Fibroblast of mammary gland (primary cell): Measurements from ENCODE around the gene ADGRL2.

Experiments
- DNase-seq: peaks from one replicate; pipeline ENCODE4 v3.0.0-alpha.2; 2010; ENCODE audit warnings: low read depth
- H3K4me3 ChIP-seq: 2 replicates; pipeline ENCODE4 v1.5.1; 2011; ENCODE audit warnings: low read depth, mild to moderate bottlenecking, low read length, moderate library complexity; ENCODE audit not compliant: control insufficient read depth
- TF ChIP-seq, protein P1 (sequence below): conservative IDR thresholded peaks from 2 replicates; pipeline ENCODE4 v1.5.1; 2011; ENCODE audit warnings: low read depth, low read length, inconsistent platforms; ENCODE audit not compliant: control insufficient read depth, insufficient read depth

The ADGRL2 gene

DNA sequence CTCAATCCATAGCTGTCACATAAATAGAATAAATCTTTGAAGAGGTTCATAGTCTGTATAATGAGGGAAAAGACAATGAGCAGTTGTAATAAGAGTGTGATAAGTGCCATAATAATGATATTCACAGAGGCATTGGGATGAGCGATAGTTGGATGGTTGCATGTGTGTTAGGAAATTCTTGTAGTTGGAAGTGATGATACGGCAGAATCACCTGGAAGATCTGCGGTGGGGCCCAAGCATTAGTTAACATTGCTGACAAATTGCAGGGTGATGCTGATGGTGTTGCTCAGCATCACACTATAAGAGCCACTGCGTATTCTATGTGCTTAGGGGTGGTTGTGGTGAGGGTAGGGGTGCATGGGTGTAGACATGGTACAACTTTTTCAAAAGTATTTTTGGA, 41.1 kb downstream of the ADGRL2 start:
- TF ChIP-seq, protein P1, sequence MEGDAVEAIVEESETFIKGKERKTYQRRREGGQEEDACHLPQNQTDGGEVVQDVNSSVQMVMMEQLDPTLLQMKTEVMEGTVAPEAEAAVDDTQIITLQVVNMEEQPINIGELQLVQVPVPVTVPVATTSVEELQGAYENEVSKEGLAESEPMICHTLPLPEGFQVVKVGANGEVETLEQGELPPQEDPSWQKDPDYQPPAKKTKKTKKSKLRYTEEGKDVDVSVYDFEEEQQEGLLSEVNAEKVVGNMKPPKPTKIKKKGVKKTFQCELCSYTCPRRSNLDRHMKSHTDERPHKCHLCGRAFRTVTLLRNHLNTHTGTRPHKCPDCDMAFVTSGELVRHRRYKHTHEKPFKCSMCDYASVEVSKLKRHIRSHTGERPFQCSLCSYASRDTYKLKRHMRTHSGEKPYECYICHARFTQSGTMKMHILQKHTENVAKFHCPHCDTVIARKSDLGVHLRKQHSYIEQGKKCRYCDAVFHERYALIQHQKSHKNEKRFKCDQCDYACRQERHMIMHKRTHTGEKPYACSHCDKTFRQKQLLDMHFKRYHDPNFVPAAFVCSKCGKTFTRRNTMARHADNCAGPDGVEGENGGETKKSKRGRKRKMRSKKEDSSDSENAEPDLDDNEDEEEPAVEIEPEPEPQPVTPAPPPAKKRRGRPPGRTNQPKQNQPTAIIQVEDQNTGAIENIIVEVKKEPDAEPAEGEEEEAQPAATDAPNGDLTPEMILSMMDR, result no peak
- DNase-seq, result no peak
- H3K4me3 ChIP-seq, result no peak overlapping the region

GRCh38 chr1:81844477-81844876, 43.7 kb downstream of the ADGRL2 start:
- TF ChIP-seq, protein P1, result no peak
- no peak for DNase-seq
- no peak overlapping the region for H3K4me3 ChIP-seq

- TF ChIP-seq, protein P1, result no peak
- no peak for DNase-seq
- H3K4me3 ChIP-seq, result no peak overlapping the region
Measured at GRCh38 chr1:81846630-81847029, 45.9 kb downstream of the ADGRL2 start.

GRCh38 chr1:81847063-81847462, 46.3 kb downstream of the ADGRL2 start:
- DNase-seq, result no peak
- H3K4me3 ChIP-seq, result no peak overlapping the region
- TF ChIP-seq, protein P1, result no peak

GRCh38 chr1:81848880-81849682, 48.3 kb downstream of the ADGRL2 start:
- H3K4me3 ChIP-seq, result no peak overlapping the region
- DNase-seq, result no peak
- TF ChIP-seq, protein P1, result no peak

GRCh38 chr1:81850031-81850430, 49.3 kb downstream of the ADGRL2 start:
- DNase-seq, result no peak
- TF ChIP-seq, protein P1, result no peak
- H3K4me3 ChIP-seq, result no peak overlapping the region

GRCh38 chr1:81850495-81850894, 49.8 kb downstream of the ADGRL2 start:
- no peak for DNase-seq

More at GRCh38 chr1:81850495-81850894, 49.8 kb downstream of the ADGRL2 start:
- TF ChIP-seq, protein P1, result no peak
- no peak overlapping the region for H3K4me3 ChIP-seq
